Measurements from ENCODE around the gene CALB2. TPM values are rescaled to one million over a fixed set of nuclear protein-coding genes. Genes with fewer than 3 reads are reported as not detected.

Gene CALB2
- total RNA-seq, 1 donor, result 1.1 TPM

DNA sequence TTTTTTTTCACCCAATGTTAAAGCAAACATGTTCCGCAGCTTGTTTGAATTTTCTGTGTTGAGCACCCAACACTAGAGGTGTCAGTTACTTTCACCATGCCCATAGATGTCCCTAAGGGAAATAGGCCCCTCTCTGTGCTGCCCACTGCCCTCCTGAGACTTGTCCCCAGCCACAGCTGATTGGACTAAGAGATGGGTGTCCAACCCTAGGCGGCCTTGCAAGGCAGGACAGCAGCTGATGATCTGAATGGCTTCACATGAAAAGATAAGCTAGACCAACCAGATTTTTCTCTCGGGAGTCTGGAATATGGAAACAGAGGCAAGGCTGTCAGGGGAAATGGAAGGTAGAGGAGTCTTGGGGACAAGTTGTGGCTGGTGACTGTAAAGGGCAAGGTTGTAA, 6.1 kb upstream of the CALB2 start:
- Histone ChIP-seq H3K4me2 (ENCODE audit: insufficient read depth, low read length) (no peak overlapping the region), H3K27me3 (ENCODE audit: insufficient read depth, low read length) (peaks cover 21% of the 10 kb centered on the region), H3K27ac (ENCODE audit: low read depth, low read length) (no peak overlapping the region), H3K4me3 (ENCODE audit: insufficient read depth, low read length) (no peak overlapping the region), H3K36me3 (ENCODE audit: insufficient read depth, low read length) (no peaks in the 10 kb centered on the region), H3K9me3 (ENCODE audit: low read depth, low read length) (no peaks in the 10 kb centered on the region), H4K20me1 (ENCODE audit: insufficient read depth, low read length) (no peaks in the 10 kb centered on the region), H3K79me2 (ENCODE audit: insufficient read depth, low read length) (no peaks in the 10 kb centered on the region), H2AFZ (ENCODE audit: low read length) (no peak overlapping the region), H3K4me1 (ENCODE audit: insufficient read depth, low read length) (no peaks in the 10 kb centered on the region)
- DNase-seq (ENCODE audit: insufficient read length, low spot score, missing footprints), result no peak
- TF ChIP-seq, protein P1, sequence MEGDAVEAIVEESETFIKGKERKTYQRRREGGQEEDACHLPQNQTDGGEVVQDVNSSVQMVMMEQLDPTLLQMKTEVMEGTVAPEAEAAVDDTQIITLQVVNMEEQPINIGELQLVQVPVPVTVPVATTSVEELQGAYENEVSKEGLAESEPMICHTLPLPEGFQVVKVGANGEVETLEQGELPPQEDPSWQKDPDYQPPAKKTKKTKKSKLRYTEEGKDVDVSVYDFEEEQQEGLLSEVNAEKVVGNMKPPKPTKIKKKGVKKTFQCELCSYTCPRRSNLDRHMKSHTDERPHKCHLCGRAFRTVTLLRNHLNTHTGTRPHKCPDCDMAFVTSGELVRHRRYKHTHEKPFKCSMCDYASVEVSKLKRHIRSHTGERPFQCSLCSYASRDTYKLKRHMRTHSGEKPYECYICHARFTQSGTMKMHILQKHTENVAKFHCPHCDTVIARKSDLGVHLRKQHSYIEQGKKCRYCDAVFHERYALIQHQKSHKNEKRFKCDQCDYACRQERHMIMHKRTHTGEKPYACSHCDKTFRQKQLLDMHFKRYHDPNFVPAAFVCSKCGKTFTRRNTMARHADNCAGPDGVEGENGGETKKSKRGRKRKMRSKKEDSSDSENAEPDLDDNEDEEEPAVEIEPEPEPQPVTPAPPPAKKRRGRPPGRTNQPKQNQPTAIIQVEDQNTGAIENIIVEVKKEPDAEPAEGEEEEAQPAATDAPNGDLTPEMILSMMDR (IDR thresholded peaks at IDR 0.05; ENCODE audit: extremely low read depth, low read depth, low read length), result no peak

DNA sequence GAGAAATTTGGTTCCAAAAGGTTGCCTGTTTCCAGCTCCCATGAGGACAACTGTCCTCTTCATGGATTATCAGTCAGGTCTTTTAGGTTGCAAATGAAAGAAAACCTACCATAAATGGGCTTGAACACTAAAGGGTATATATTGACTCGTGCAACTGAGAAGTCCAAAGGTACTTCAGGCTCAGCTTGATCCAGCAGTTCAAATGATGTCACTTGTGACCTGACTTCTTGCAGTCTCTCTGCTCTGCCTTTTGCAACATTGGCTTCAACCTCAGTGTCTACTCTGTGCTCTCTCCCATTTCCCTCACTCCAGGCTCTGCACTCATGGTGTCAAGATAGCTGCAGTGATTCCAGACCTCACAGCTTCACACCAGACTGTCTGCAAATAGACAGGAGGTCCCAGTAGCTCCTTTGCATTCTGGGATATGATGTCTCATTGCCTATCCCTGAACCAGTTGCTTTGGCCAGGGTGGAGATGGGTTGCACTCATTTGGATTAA, 5.5 kb upstream of the CALB2 start:
- no peaks in the 10 kb centered on the region for H3K9me3 ChIP-seq (ENCODE audit: low read depth, low read length)
- peak; percentile 68 for DNase-seq (ENCODE audit: insufficient read length, low spot score, missing footprints)
- H3K4me3 ChIP-seq (ENCODE audit: insufficient read depth, low read length), result no peak overlapping the region
- H3K4me1 ChIP-seq (ENCODE audit: insufficient read depth, low read length), result no peaks in the 10 kb centered on the region
- H3K36me3 ChIP-seq (ENCODE audit: insufficient read depth, low read length), result no peaks in the 10 kb centered on the region
- TF ChIP-seq, protein P1 (IDR thresholded peaks at IDR 0.05; ENCODE audit: extremely low read depth, low read depth, low read length), result no peak
- H3K79me2 ChIP-seq (ENCODE audit: insufficient read depth, low read length), result no peaks in the 10 kb centered on the region
- H3K27ac ChIP-seq (ENCODE audit: low read depth, low read length), result no peak overlapping the region
- no peak overlapping the region for H3K4me2 ChIP-seq (ENCODE audit: insufficient read depth, low read length)
- H3K27me3 ChIP-seq (ENCODE audit: insufficient read depth, low read length), result peaks cover 18% of the 10 kb centered on the region
- H2AFZ ChIP-seq (ENCODE audit: low read length), result no peak overlapping the region
- no peaks in the 10 kb centered on the region for H4K20me1 ChIP-seq (ENCODE audit: insufficient read depth, low read length)

DNA sequence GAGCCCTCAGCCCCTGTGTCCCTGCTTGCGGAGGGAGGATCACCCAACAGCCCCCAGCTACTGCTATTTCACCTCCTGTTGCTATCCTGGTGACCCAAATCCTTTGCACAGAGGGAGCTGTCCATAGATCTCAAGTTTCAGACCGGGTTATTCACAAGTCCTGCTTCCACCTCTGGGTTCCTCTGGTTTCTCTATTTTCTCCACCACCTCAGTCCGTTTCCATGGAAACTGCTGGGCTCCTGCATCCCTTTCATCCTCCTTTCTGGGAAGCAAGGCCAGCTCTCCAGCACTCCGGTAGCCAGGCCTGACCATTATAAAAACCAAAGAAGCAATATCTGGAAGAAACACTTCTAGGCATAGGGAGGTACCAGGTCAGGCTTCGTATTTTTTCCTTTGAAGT, 4.8 kb upstream of the CALB2 start:
- no peaks in the 10 kb centered on the region for H3K79me2 ChIP-seq (ENCODE audit: insufficient read depth, low read length)
- no peaks in the 10 kb centered on the region for H4K20me1 ChIP-seq (ENCODE audit: insufficient read depth, low read length)
- peaks cover 17% of the 10 kb centered on the region for H3K27me3 ChIP-seq (ENCODE audit: insufficient read depth, low read length)
- H3K4me1 ChIP-seq (ENCODE audit: insufficient read depth, low read length), result peaks cover 3% of the 10 kb centered on the region
- no peak for DNase-seq (ENCODE audit: insufficient read length, low spot score, missing footprints)
- H3K9me3 ChIP-seq (ENCODE audit: low read depth, low read length), result no peaks in the 10 kb centered on the region
- H3K27ac ChIP-seq (ENCODE audit: low read depth, low read length), result no peak overlapping the region
- H3K4me3 ChIP-seq (ENCODE audit: insufficient read depth, low read length), result no peak overlapping the region
- H3K4me2 ChIP-seq (ENCODE audit: insufficient read depth, low read length), result no peak overlapping the region
- no peak overlapping the region for H2AFZ ChIP-seq (ENCODE audit: low read length)
- H3K36me3 ChIP-seq (ENCODE audit: insufficient read depth, low read length), result no peaks in the 10 kb centered on the region
- TF ChIP-seq, protein P1 (IDR thresholded peaks at IDR 0.05; ENCODE audit: extremely low read depth, low read depth, low read length), result no peak

DNA sequence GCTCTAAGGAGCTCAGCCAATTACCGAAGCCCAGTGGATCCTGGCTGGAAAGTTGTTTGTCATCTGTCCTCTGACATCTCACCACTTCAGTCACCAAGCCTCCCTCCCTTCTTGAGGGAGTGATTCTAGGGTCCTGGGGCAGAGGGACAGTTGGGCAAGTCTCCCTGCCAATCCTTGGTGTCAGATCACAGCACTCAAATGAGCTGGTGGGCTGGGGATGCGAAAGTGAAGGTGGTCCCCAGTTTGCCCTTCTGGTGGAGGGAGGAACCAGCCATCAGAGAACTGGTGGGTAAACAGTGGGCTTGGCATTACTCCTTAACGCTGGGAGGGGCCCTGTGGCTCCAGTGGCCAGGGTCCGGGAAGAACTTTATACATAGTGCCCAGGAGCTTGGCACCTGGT, 4.4 kb upstream of the CALB2 start:
- Histone ChIP-seq H3K9me3 (ENCODE audit: low read depth, low read length) (no peaks in the 10 kb centered on the region), H3K36me3 (ENCODE audit: insufficient read depth, low read length) (no peaks in the 10 kb centered on the region), H3K4me1 (ENCODE audit: insufficient read depth, low read length) (peaks cover 5% of the 10 kb centered on the region), H2AFZ (ENCODE audit: low read length) (no peak overlapping the region), H3K27me3 (ENCODE audit: insufficient read depth, low read length) (peaks cover 17% of the 10 kb centered on the region), H3K27ac (ENCODE audit: low read depth, low read length) (no peak overlapping the region), H4K20me1 (ENCODE audit: insufficient read depth, low read length) (no peaks in the 10 kb centered on the region), H3K79me2 (ENCODE audit: insufficient read depth, low read length) (no peaks in the 10 kb centered on the region), H3K4me2 (ENCODE audit: insufficient read depth, low read length) (no peak overlapping the region), H3K4me3 (ENCODE audit: insufficient read depth, low read length) (no peak overlapping the region)
- no peak for DNase-seq (ENCODE audit: insufficient read length, low spot score, missing footprints)
- TF ChIP-seq, protein P1 (IDR thresholded peaks at IDR 0.05; ENCODE audit: extremely low read depth, low read depth, low read length), result no peak
